ENCODE results near the gene MARF1. TPM values are rescaled to one million over a fixed set of nuclear protein-coding genes. Genes with fewer than 3 reads are reported as not detected.

MARF1 gene
- total RNA-seq, 1 donor from 2014 or later, result 16.0 TPM

DNA sequence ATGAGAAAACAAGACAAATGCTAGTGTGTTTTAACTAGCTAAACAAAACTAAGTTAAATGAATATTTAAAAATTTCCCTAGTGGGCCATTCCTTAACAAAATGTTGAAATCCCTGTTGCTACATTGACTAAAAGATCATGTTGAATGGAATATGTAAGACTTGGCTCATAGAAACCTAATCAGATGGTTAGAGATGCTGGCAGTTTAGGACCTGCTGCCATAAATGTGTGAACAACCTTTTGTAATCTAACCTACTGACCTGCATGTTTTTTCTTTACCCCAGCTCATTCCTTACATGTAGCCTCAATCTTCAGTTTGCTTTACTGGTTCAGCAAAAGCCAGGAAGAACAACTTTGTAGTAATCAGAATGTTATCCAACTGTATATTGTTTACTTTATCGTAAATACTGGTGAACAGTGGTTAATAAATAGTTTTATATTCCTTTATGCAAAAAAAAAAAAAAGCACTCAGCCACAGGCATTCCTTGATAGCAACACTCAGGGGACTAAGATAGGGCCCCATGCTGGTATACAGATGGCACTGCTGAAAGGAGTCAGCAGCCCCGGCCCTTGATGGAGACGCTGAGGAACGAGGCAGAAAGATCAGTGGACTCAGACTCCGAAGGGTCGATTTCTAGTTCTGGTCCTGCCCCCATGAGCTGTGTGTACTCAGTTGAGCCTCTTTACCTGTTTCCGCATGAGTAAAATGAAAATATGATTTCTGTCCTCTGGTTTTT, 78.2 kb downstream of the MARF1 start:
- intact Hi-C loops (cut with DNase I), result no loop called here
- Histone ChIP-seq H3K36me3 (peaks cover 7 to 20% of the 10 kb centered on the region in 2 donors), H3K27me3 (no peaks in the 10 kb centered on the region), H3K4me1 (no peaks in the 10 kb centered on the region), H3K9me3 (no peaks in the 10 kb centered on the region), H3K4me3 (no peak overlapping the region), H3K27ac (no peak overlapping the region)
- TF ChIP-seq, protein P1, sequence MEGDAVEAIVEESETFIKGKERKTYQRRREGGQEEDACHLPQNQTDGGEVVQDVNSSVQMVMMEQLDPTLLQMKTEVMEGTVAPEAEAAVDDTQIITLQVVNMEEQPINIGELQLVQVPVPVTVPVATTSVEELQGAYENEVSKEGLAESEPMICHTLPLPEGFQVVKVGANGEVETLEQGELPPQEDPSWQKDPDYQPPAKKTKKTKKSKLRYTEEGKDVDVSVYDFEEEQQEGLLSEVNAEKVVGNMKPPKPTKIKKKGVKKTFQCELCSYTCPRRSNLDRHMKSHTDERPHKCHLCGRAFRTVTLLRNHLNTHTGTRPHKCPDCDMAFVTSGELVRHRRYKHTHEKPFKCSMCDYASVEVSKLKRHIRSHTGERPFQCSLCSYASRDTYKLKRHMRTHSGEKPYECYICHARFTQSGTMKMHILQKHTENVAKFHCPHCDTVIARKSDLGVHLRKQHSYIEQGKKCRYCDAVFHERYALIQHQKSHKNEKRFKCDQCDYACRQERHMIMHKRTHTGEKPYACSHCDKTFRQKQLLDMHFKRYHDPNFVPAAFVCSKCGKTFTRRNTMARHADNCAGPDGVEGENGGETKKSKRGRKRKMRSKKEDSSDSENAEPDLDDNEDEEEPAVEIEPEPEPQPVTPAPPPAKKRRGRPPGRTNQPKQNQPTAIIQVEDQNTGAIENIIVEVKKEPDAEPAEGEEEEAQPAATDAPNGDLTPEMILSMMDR (IDR thresholded peaks at IDR 0.05), result no peak
- no peak for DNase-seq (ENCODE audit: low spot score in 2 of 2)

DNA sequence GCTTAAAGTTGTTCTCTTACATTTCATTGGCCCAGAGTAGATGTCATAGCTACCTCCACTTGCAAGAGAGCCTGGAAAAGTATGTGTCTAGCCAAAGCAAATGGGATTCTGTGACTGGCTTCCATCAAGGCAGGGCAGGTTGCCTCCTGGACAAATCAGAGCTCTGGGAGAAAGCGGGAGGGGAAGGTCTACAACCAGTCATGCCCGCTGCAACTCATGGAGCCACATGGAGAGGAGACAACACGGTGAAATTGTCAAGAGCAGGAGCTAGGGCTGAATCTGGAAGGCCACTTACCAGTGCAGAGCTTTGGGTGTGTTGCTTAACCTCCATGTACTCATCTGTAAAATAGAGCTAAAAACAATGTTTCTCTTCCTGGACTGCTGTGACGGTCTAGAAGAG, 83.8 kb downstream of the MARF1 start:
- H3K9me3 ChIP-seq, result no peaks in the 10 kb centered on the region
- H3K27me3 ChIP-seq, result no peaks in the 10 kb centered on the region
- no peak overlapping the region for H3K27ac ChIP-seq
- TF ChIP-seq, protein P1 (IDR thresholded peaks at IDR 0.05), result no peak
- no peak for DNase-seq (ENCODE audit: low spot score in 2 of 2)
- no peaks in the 10 kb centered on the region for H3K4me1 ChIP-seq
- intact Hi-C loops (cut with DNase I), result no loop called here
- peaks cover 0 to 3% of the 10 kb centered on the region in 2 donors for H3K36me3 ChIP-seq
- H3K4me3 ChIP-seq, result no peak overlapping the region

DNA sequence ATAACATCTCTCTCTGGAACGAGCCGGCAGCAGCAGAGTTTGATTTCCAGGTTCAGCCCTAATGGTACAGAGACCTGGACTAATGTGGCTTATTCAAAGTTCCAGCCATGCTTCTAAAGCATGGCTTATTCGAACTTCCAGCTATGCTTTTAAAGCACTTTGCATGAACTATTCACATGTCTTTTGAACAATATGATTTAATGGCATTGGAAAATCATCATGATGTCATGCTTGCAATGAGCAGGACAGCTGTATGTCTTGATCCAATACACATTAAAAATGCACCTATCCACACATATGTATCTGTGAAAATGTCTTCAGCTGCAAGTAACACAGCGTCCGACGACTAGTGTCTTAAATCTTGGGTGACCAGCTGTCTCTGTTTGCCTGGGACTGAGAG, 85.7 kb downstream of the MARF1 start:
- intact Hi-C loops (cut with DNase I), result no loop called here
- Histone ChIP-seq H3K9me3 (no peaks in the 10 kb centered on the region), H3K4me1 (no peaks in the 10 kb centered on the region), H3K27me3 (no peaks in the 10 kb centered on the region), H3K27ac (no peak overlapping the region), H3K36me3 (peaks cover 0 to 3% of the 10 kb centered on the region in 2 donors), H3K4me3 (no peak overlapping the region)
- TF ChIP-seq, protein P1 (IDR thresholded peaks at IDR 0.05), result no peak
- no peak for DNase-seq (ENCODE audit: low spot score in 2 of 2)

DNA sequence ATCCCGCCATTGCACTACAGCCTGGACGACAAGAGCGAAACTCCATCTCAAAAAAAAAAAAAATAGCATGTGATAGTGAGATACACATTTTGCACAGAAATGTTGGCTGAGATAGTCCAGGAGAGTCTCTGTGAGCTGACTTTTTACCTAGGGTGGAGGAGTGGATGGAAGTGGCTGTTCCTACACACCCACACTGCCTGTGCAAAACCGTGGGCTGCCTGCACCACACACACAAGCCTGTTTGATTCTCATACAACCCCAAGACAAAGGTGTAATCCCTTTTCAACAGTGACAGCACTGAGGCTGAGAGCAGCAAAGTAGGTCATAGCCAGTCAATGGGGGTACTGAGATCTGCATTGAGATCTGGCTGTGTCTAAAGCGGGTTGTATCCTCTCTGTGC, 86.8 kb downstream of the MARF1 start:
- no peaks in the 10 kb centered on the region for H3K9me3 ChIP-seq
- no peaks in the 10 kb centered on the region for H3K27me3 ChIP-seq
- no peak overlapping the region for H3K27ac ChIP-seq
- no peak for DNase-seq (ENCODE audit: low spot score in 2 of 2)
- H3K36me3 ChIP-seq, result peaks cover 0 to 3% of the 10 kb centered on the region in 2 donors
- intact Hi-C loops (cut with DNase I), result no loop called here
- H3K4me3 ChIP-seq, result no peak overlapping the region
- no peaks in the 10 kb centered on the region for H3K4me1 ChIP-seq
- TF ChIP-seq, protein P1 (IDR thresholded peaks at IDR 0.05), result no peak

DNA sequence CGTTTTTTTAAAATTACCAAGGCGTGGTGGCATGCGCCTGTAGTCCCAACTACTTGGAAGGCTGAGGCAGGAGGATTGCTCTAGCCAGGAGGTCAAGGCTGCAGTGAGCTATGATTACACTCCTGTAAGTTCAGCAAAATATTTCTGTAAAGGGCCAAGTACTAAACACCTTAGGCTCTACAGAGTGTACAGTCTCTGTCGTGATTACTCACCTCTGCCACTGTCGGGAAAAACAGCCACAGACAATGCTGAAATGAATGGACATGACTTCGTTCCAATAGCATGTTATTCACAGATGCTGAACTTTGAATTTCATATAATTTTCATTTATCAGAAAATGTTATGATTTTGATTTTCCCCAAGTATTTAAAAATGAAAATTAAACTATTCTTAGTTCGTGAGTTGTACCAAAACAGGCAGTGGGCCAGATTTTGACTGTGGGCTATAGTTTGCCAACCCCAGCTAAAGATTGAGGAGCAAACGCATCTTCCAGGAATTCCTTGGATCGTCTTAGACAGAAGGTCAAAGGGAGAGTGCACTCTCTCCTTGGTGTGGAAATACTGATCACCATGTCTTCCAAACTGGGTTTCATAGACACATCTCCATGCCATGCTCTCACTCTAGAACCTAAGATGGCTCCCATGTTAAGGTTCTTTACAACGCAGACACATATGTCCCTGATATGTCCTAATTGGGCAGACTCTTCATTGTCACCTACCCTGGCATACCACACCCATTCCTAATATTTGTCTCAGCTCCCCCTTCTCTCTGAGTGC, 89.5 kb downstream of the MARF1 start:
- H3K4me1 ChIP-seq, result no peaks in the 10 kb centered on the region
- no peaks in the 10 kb centered on the region for H3K27me3 ChIP-seq
- no peaks in the 10 kb centered on the region for H3K9me3 ChIP-seq
- H3K4me3 ChIP-seq, result no peak overlapping the region
- peaks cover 0 to 3% of the 10 kb centered on the region in 2 donors for H3K36me3 ChIP-seq
- intact Hi-C loops (cut with DNase I), result no loop called here
- DNase-seq (ENCODE audit: low spot score in 2 of 2), result no peak
- TF ChIP-seq, protein P1 (IDR thresholded peaks at IDR 0.05), result no peak
- no peak overlapping the region for H3K27ac ChIP-seq
